HG02885 (cell line): Measurements from ENCODE around the gene BPIFB2.

ENCODE experiments used
- ATAC-seq: cut with Tn5 transposase; IDR thresholded peaks from one replicate; pipeline ENCODE4 v1.9.1; 2021; ENCODE audit warnings: mild to moderate bottlenecking; ENCODE audit not compliant: unreplicated experiment, poor library complexity

BPIFB2 gene

DNA sequence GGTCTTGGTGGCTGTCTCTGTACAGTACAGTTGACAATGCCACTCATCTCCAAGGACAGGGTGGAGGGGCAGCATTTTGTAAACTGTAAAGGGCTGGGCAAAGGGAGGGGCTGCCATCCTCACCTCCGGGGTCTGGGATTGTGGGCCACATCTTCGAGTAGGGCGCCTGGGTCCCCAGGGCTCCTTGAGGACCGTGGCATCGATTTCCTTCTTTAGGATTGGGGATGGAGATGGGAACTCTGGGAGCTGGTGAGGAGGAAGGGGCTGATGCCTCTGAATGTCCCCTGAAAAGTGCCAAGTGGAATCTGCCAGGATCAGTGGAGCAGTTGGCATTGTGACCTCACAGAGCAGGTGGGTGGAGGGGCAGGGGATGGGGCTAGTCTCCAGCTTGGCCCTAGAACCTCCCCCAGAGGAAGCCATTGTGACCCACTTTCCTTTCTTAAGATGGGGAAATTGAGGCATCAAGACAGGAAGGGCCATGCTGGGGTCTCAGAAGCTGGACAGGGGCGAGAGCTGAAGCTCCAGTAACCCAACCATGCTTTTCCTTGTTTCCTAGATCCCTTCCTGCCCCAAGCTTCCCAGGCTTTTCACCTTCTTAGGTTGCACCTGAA is 3.3 kb upstream of the BPIFB2 start, which contains the start of gene SUN5:
Gene SUN5, minus strand, starts transcription at position 293 of the 611 bp plus-strand sequence. Its CDS starts 93 bp downstream, at position 200.
- ATAC-seq: no peak

- ATAC-seq: no peak
These were observed 2.4 kb upstream of the BPIFB2 start for GRCh38 chr20:33005132-33005566.

GRCh38 chr20:33005908-33006775 is 1.4 kb upstream of the BPIFB2 start:
- ATAC-seq: no peak

GRCh38 chr20:33006776-33007375 is 628 bp upstream of the BPIFB2 start:
- no peak for ATAC-seq

DNA sequence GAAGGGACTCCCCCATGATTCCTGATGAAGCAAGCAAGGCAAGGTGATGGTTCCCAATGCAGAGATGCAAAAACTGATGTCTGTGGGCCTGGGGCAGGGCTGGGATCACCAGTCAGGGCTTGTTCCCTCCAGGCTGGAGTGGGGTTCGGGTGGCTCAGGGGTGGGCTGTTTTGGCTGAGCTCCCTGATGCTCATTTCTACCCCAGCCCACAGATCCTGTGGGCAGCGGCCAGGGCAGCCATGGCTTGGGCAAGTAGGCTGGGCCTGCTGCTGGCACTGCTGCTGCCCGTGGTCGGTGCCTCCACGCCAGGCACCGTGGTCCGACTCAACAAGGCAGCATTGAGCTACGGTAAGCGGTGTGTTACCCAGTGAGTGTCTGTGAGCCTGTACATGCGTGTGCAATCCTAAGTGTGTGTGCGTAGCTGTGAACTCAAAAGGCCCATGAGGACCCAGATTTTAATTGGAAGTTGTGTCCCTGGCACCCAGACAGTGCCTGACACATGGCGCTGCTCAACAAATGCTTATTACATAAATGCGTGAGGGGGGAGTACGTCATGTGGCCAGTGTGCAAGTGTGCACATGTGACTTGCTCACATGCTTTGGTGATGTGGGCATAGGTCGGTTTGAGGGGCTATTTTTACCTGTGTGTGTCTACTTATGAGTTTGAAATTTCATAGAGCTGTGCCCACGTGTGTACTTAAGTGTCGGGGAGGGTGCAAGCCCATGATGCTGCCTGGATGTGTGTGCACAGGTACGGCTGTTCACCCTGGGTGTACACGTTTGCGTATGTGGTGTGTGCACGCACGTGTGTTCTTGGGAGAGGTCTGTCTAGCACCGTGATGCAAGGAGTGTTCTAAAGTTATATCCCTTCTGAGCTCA is 1.1 kb downstream of the BPIFB2 start:
- no peak for ATAC-seq

DNA sequence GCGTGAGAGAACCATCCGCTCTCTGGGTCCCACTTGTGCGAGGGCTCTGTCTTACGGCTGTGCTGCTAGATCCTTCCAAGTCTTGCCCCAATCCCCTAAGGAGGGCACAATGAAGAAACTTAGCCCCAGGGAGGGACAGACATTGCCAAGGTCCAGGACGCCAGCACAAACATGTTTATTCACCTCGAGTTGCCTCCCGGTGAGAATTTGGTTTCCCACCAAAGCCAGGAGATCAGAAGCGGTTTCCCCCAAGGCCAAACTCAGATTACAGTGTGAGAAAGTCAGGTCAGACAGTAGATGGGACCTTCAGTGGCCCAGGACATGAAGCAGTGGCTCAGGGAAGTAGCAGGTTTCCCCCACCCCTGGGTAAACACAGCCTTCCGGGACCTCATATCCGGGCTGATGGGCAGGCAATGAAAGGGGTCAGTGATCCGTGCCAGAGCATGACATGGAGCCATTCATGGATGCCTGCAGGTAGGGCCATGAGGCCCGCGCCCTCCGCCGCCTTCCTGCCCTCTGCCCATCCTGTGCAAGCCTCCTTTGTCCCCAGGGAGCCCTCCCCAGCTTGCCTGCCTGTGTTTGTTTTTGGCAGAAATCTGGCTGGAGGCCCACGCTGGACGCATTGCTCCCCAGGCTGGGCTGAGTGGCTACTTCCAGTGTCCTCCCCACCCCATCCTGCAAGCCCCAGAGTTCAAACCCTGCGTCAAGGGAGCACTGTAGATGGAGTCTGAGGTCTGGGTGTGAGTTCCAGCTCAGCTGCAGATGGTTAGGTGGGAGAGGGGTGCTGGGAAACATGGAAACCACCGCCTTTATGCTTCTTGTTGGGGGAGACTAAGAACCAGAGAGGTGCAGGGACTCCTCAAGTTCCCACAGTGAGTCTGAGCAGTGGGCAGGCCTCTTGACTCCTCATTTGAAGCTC is 2.0 kb downstream of the BPIFB2 start:
- ATAC-seq: no peak

GRCh38 chr20:33010133-33010504 is 2.6 kb downstream of the BPIFB2 start:
- ATAC-seq: no peak

DNA sequence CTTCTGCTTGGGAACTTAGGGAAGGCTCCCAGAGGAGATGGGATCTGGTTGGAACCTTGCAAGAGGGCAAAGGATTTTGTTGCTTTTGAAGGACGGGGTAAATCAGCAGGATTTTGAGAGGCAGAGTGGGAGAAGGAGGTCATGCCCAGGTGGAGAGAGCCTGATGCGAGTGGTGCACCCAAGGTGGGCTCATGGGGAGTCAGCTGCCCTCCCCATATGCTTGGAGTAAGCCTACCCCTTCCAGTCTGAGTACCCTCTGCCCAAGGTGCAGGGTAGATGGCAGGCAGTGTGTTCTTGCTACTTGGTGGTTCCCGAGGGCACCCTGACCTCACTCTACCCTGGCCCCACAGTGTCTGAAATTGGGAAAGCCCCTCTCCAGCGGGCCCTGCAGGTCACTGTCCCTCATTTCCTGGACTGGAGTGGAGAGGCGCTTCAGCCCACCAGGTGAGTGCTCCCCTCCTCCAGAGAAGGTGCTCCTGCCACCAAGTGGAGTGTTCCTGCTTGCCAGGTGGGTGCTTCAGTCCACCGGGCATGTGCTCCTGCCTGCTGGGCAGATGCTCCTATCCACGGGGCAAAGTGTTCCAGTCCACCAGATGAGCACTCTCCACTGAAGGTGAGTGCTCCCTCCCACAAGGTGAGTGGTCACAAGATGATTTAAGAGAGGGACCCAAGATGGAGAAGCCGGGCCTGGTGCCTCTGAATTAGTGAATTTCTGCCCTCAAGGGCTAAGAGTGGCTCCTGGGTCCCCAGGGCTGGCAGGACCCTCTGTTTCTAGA is 3.4 kb downstream of the BPIFB2 start:
- no peak for ATAC-seq

DNA sequence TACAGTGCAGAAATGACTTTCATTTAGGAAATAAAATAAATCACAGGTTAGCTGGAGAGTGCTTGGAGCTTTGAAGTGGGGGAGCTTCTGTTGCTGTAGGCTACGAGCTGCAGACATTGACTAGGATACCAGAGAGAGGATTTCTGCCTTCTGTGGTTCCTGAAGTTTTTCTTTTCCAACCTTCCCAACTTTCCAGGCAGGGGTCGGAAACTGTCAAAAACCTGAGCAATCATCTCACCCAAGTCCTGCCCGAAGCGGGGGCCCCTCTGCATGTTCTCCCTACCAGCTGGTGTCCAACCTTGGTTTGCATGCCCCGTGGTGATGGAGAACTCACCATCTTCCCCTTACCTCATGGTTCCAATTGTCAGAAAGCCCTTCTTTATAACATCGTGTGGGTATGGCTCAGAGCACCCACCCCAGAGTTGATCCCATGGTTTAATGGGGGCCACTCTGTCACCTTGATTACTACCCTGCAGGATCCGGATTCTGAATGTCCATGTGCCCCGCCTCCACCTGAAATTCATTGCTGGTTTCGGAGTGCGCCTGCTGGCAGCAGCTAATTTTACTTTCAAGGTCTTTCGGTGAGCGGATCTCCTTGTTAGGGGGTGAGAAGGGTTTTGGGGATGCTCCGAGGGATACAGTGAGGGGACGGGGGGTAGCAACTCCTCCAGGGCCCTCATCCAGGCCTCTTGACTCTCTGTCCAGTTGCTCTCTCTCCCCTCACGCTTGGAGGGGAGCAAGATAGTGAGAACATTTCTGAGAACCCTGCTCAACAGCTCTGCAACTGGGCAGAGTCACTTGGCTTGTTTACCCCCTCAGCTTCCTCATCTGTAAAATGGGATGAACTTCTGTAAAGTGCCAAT is 5.1 kb downstream of the BPIFB2 start:
- ATAC-seq: no peak

DNA sequence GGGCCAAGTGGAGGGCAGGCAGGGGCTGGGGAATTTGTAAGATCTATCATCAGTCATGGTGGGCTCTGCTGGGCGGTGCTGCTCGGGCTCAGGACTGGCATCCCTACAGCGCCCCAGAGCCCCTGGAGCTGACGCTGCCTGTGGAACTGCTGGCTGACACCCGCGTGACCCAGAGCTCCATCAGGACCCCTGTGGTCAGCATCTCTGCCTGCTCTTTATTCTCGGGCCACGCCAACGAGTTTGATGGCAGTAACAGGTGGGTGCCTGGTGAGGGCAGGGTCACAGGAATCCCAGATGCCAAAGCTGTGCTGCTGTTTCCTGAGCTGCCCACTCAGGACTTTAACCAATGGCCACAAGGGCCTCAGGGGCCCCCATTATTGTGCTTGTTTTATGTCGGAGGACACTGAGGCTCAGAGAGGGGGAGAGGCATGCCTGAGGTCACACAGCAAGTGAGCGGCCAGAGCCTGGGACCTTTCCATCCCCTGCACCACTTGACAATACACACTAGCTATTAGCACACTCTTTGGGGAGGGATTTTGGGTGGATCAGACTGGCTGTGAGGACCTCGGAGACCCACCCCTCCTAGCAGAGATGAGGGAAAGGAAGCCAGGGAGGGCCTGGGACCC is 6.3 kb downstream of the BPIFB2 start:
- no peak for ATAC-seq

DNA sequence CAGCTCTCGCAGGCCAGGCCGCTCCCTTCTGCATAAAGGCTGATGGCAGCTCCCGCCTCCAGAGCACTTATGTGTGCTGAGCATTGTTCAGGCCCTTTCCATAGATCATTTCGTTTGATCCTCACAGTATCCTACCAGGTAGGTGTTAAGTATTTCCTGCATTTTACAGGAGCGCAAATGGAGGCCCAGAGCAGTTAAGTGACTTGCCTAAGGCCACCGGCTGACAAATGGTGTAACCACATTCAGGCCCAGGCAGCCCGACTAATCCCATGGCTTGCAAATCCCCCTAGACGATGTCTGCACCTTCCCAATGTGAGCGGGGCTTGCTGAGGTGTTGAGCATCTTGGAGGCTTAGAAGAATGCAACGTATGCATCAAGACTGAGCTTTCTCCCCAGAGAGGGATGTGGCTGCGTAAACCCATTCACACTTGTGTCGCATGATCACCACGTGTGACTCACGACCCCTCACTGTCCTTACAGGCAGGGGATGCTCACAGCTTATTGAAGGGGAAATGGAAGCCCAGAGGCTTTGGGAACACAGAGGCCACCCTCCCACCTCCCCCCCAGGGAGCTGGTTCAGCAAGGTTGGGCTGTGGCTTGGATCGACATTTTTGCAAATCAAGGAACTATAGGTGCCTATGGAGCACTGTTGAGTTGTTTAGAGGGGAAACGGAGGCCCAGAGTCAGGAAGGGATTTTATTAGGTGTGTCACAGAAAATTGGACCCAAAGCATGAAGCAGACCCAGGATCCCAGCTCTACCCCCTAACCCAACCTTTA is 7.0 kb downstream of the BPIFB2 start:
- ATAC-seq: no peak

GRCh38 chr20:33015114-33015484 is 7.6 kb downstream of the BPIFB2 start:
- no peak for ATAC-seq

- ATAC-seq: no peak
These were observed 8.4 kb downstream of the BPIFB2 start for GRCh38 chr20:33015700-33016580.

DNA sequence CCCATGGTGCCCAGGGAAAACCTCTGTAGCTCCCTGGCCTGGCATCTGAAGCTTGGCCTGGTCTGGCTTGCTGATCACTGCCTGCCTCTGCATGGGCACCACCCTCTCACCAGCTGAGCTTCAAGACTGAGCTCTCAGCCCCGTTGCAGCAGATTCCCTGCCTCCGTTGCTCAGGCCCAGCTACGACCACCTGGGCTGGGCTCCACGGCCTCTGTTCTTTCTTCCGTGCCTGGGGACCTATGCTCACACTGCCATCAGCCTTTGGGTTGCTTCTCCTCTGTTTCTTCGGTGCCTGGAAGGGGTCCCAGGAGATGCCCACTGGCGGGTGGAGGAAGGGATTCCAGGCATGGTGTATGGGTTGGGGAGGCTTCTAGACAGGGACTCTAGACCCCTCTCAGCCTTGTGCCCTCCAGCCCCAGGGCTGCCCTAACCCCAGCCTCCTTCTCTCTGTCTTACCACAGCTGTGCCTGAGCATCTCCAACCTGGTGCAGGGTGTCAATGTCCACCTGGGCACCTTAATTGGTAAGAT is 9.1 kb downstream of the BPIFB2 start:
- no peak for ATAC-seq

DNA sequence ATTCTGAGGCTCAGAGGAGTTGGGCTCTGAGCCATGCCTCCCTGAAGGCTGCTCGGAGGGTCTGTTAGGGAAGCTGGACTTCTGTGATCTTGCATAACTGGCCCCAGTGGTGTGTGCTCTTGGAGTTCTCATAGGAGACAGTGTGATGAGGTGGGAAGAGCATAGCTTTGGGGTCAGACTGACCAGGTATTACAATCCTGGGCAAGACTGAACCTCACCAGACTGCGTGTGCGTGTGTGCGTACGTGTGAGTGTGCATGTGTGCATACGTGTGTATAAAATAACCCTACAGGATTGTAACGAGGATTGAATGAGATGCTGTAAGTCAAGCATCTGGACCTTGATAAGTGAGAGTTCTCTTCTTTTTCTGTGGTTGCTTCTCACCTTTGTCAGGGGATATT is 10.0 kb downstream of the BPIFB2 start:
- ATAC-seq: no peak
